Upper lobe of left lung (tissue), 4 donors: ENCODE results near the gene FMNL2.

Experiments used
- CTCF ChIP-seq, 6 experiments: fragments of 450-650 bp in 4 of 6; fragments of 200-600 bp in 2 of 6; sonication (generic) in 2 of 6; IDR thresholded peaks; one replicate each; pipeline ENCODE4 v1.5.1; 2016 to 2019; ENCODE audit warnings: antibody characterized with exemption in 6 of 6
- EP300 ChIP-seq, 4 donors: sonication (generic); formaldehyde crosslinking; IDR thresholded peaks; one replicate each; pipeline ENCODE4 v1.5.1; 2017; ENCODE audit warnings: antibody characterized with exemption in 4 of 4, control low read depth in 2 of 4
- POLR2A ChIP-seq, 4 donors: fragments of 450-650 bp; IDR thresholded peaks; one replicate each; pipeline ENCODE4 v1.5.1; 2016 to 2017; ENCODE audit warnings: antibody characterized with exemption in 4 of 4, mild to moderate bottlenecking in 2 of 4
- POLR2AphosphoS5 ChIP-seq, 2 donors: sonication (generic); formaldehyde crosslinking; IDR thresholded peaks; one replicate each; pipeline ENCODE4 v1.5.1; 2017; ENCODE audit warnings: antibody characterized with exemption in 2 of 2

DNA sequence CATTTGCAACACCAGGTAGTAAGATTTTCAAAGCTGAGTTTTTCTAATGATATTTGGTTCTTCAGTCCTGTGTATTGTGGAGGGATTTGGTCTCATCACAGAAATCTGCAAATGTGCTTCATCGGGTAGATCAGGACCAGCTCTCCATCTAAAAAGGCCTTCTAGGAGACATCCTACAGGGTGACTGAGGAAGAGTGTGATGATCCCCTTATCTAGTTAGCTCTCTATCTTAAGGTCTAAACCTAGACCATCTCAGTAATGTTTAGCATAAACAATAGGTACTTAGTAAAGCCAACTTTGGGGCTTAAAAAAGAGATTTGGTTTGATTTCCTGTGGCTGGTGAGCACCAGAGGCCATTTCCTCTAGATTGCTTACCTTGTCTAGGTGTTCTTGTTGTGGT is 237.1 kb downstream of the FMNL2 start:
- no peak for TF ChIP-seq CTCF (IDR thresholded peaks at IDR 0.05)
- TF ChIP-seq EP300 (IDR thresholded peaks at IDR 0.05), result no peak
- no peak for TF ChIP-seq POLR2A (IDR thresholded peaks at IDR 0.05)
- no peak for TF ChIP-seq POLR2AphosphoS5 (IDR thresholded peaks at IDR 0.05)
